ENCODE results near the gene GLYR1. TPM values are rescaled to one million over a fixed set of nuclear protein-coding genes. Genes with fewer than 3 reads are reported as not detected.
"Not testable (repeated sequence)": the region's sequence is repeated elsewhere in the genome, so short reads cannot be mapped to it uniquely, and the experiment has no call there.

Gene GLYR1
- polyA plus RNA-seq, 1 donor (not counting 4 experiments of a cell fraction or from before 2014, with no cell fraction given), result 42.6 TPM

- DNase-seq (ENCODE audit: low read depth, low spot score) (no peak), FAIRE-seq (no peak)
- Histone ChIP-seq H2AFZ (ENCODE audit: control insufficient read depth, low read length) (no peak overlapping the region), H3K4me1 (ENCODE audit: control insufficient read depth, extremely low read depth, insufficient read depth, low read length) (peaks cover 2% of the 10 kb centered on the region), H3K27ac (ENCODE audit: control insufficient read depth, insufficient read depth, low read length) (no peak overlapping the region), H3K4me2 (ENCODE audit: control insufficient read depth, extremely low read depth, insufficient read depth, low read depth, low read length) (no peak overlapping the region), H3K9me1 (ENCODE audit: control insufficient read depth, extremely low read depth, insufficient read depth, low read length) (no peaks in the 10 kb centered on the region), H3K9ac (ENCODE audit: control insufficient read depth, extremely low read depth, insufficient read depth, low read length) (no peak overlapping the region), H3K9me3 (ENCODE audit: control insufficient read depth, low read depth, low read length) (no peaks in the 10 kb centered on the region), H3K4me3 (ENCODE audit: control insufficient read depth in 2 of 3, extremely low read depth in 1 of 3, insufficient read depth in 2 of 3, low read depth in 1 of 3, low read length in 3 of 3) (no peak overlapping the region), H4K20me1 (ENCODE audit: control insufficient read depth, extremely low read depth, insufficient read depth, low read length) (no peaks in the 10 kb centered on the region), H3K79me2 (ENCODE audit: control insufficient read depth, insufficient read depth, low read length) (no peaks in the 10 kb centered on the region), H3K36me3 (ENCODE audit: control insufficient read depth in 2 of 2, extremely low read depth in 1 of 2, insufficient read depth in 2 of 2, low read length in 2 of 2) (no peaks in the 10 kb centered on the region), H3K27me3 (ENCODE audit: control insufficient read depth, extremely low read depth, insufficient read depth, low read length) (no peaks in the 10 kb centered on the region)
- dilution Hi-C loops (cut with MboI; ENCODE audit: extremely low pct_ligation_motif_present, low sequenced_read_pairs), result no loop called here
- TF ChIP-seq CTCF (optimal IDR thresholded peaks at IDR 0.05 in 1 of 3, IDR thresholded peaks at IDR 0.05 in 1 of 3, conservative IDR thresholded peaks at IDR 0.05 in 1 of 3; ENCODE audit: extremely low read depth in 1 of 3, insufficient read depth in 2 of 3, low read length in 3 of 3) (no peak), EZH2 (IDR thresholded peaks at IDR 0.05; ENCODE audit: low read length) (no peak)
Observed at GRCh38 chr16:4787068-4787467, 60.0 kb downstream of the GLYR1 start.

GRCh38 chr16:4785758-4786433 is 61.2 kb downstream of the GLYR1 start:
- Histone ChIP-seq H3K4me3 (ENCODE audit: control insufficient read depth in 2 of 3, extremely low read depth in 1 of 3, insufficient read depth in 2 of 3, low read depth in 1 of 3, low read length in 3 of 3) (no peak overlapping the region), H3K9ac (ENCODE audit: control insufficient read depth, extremely low read depth, insufficient read depth, low read length) (no peak overlapping the region), H3K4me2 (ENCODE audit: control insufficient read depth, extremely low read depth, insufficient read depth, low read depth, low read length) (no peak overlapping the region), H3K4me1 (ENCODE audit: control insufficient read depth, extremely low read depth, insufficient read depth, low read length) (peaks cover 2% of the 10 kb centered on the region), H3K79me2 (ENCODE audit: control insufficient read depth, insufficient read depth, low read length) (no peaks in the 10 kb centered on the region), H3K27ac (ENCODE audit: control insufficient read depth, insufficient read depth, low read length) (no peak overlapping the region), H4K20me1 (ENCODE audit: control insufficient read depth, extremely low read depth, insufficient read depth, low read length) (no peaks in the 10 kb centered on the region), H3K36me3 (ENCODE audit: control insufficient read depth in 2 of 2, extremely low read depth in 1 of 2, insufficient read depth in 2 of 2, low read length in 2 of 2) (no peaks in the 10 kb centered on the region), H3K9me1 (ENCODE audit: control insufficient read depth, extremely low read depth, insufficient read depth, low read length) (no peaks in the 10 kb centered on the region), H2AFZ (ENCODE audit: control insufficient read depth, low read length) (no peak overlapping the region), H3K27me3 (ENCODE audit: control insufficient read depth, extremely low read depth, insufficient read depth, low read length) (no peaks in the 10 kb centered on the region), H3K9me3 (ENCODE audit: control insufficient read depth, low read depth, low read length) (no peaks in the 10 kb centered on the region)
- DNase-seq (ENCODE audit: low read depth, low spot score), result no peak
- TF ChIP-seq EZH2 (IDR thresholded peaks at IDR 0.05; ENCODE audit: low read length), result no peak
- TF ChIP-seq CTCF (optimal IDR thresholded peaks at IDR 0.05 in 1 of 3, IDR thresholded peaks at IDR 0.05 in 1 of 3, conservative IDR thresholded peaks at IDR 0.05 in 1 of 3; ENCODE audit: extremely low read depth in 1 of 3, insufficient read depth in 2 of 3, low read length in 3 of 3), result no peak
- no peak for FAIRE-seq
- dilution Hi-C loops (cut with MboI; ENCODE audit: extremely low pct_ligation_motif_present, low sequenced_read_pairs), result no loop called here

GRCh38 chr16:4784444-4784987 is 62.6 kb downstream of the GLYR1 start:
- H3K9me3 ChIP-seq (ENCODE audit: control insufficient read depth, low read depth, low read length); H3K4me1 ChIP-seq (ENCODE audit: control insufficient read depth, extremely low read depth, insufficient read depth, low read length); H3K27ac ChIP-seq (ENCODE audit: control insufficient read depth, insufficient read depth, low read length); H3K27me3 ChIP-seq (ENCODE audit: control insufficient read depth, extremely low read depth, insufficient read depth, low read length); H3K9me1 ChIP-seq (ENCODE audit: control insufficient read depth, extremely low read depth, insufficient read depth, low read length); FAIRE-seq; H3K9ac ChIP-seq (ENCODE audit: control insufficient read depth, extremely low read depth, insufficient read depth, low read length); H2AFZ ChIP-seq (ENCODE audit: control insufficient read depth, low read length); H3K4me3 ChIP-seq (ENCODE audit: control insufficient read depth in 2 of 3, extremely low read depth in 1 of 3, insufficient read depth in 2 of 3, low read depth in 1 of 3, low read length in 3 of 3); H3K79me2 ChIP-seq (ENCODE audit: control insufficient read depth, insufficient read depth, low read length); dilution Hi-C loops (cut with MboI; ENCODE audit: extremely low pct_ligation_motif_present, low sequenced_read_pairs); H3K36me3 ChIP-seq (ENCODE audit: control insufficient read depth in 2 of 2, extremely low read depth in 1 of 2, insufficient read depth in 2 of 2, low read length in 2 of 2); H3K4me2 ChIP-seq (ENCODE audit: control insufficient read depth, extremely low read depth, insufficient read depth, low read depth, low read length); H4K20me1 ChIP-seq (ENCODE audit: control insufficient read depth, extremely low read depth, insufficient read depth, low read length); DNase-seq (ENCODE audit: low read depth, low spot score): not testable (repeated sequence)
